H1 (cell line): ENCODE results near the gene KCTD12.

Experiments
- CEBPB ChIP-seq: IDR thresholded peaks from 2 replicates; pipeline ENCODE4 v1.6.1; 2012; ENCODE audit warnings: low read depth, low read length
- CHD7 ChIP-seq: fragments of 300-600 bp; sonication (generic); IDR thresholded peaks from 2 replicates; pipeline ENCODE4 v1.7.1; 2012; ENCODE audit warnings: low read length, moderate library complexity, mild to moderate bottlenecking, inconsistent platforms; ENCODE audit not compliant: insufficient replicate concordance
- CTCF ChIP-seq, 3 experiments: IDR thresholded peaks; 1 replicate in 2 of 3; 2 replicates in 1 of 3; pipeline versions ENCODE4 v1.5.1 to v1.6.1; 2011; ENCODE audit warnings: low read length in 3 of 3, mild to moderate bottlenecking in 3 of 3, inconsistent platforms in 2 of 3, low read depth in 1 of 3, moderate library complexity in 1 of 3; ENCODE audit not compliant: insufficient read depth in 1 of 3; ENCODE audit errors: control extremely low read depth in 1 of 3
- EP300 ChIP-seq, 2 experiments: IDR thresholded peaks; 1 replicate in 1 of 2; 2 replicates in 1 of 2; pipeline ENCODE4 v1.6.1; 2011 to 2012; ENCODE audit warnings: low read depth in 2 of 2, low read length in 2 of 2, mild to moderate bottlenecking in 2 of 2, borderline replicate concordance in 1 of 2, inconsistent platforms in 1 of 2, moderate library complexity in 1 of 2
- EZH2 ChIP-seq: fragments of 200-600 bp; sonication (generic); IDR thresholded peaks from 2 replicates; pipeline ENCODE4 v1.7.1; 2012; ENCODE audit warnings: low read depth, mild to moderate bottlenecking, moderate library complexity, low read length, inconsistent platforms; ENCODE audit not compliant: severe bottlenecking
- NANOG ChIP-seq: IDR thresholded peaks from 2 replicates; pipeline ENCODE4 v1.6.1; 2011; ENCODE audit warnings: low read length, low read depth, mild to moderate bottlenecking, inconsistent platforms; ENCODE audit not compliant: insufficient read depth, poor library complexity, severe bottlenecking
- NRF1 ChIP-seq: IDR thresholded peaks from 2 replicates; pipeline ENCODE4 v1.6.1; 2011; ENCODE audit warnings: mild to moderate bottlenecking, low read depth, low read length, improper control_type of control experiment
- SAP30 ChIP-seq: fragments of 300-600 bp; sonication (generic); IDR thresholded peaks from 2 replicates; pipeline ENCODE4 v1.7.1; 2012; ENCODE audit warnings: low read length, moderate library complexity, mild to moderate bottlenecking, inconsistent platforms; ENCODE audit not compliant: insufficient read depth, insufficient replicate concordance
- TF ChIP-seq, protein P1 (sequence below): IDR thresholded peaks from 2 replicates; pipeline ENCODE4 v1.6.1; 2012; ENCODE audit warnings: inconsistent platforms

- TF ChIP-seq CTCF (IDR thresholded peaks at IDR 0.05; ENCODE audit: control extremely low read depth in 1 of 3, insufficient read depth in 1 of 3, low read depth in 1 of 3, low read length in 3 of 3) (no peak), EP300 (IDR thresholded peaks at IDR 0.05; ENCODE audit: borderline replicate concordance in 1 of 2, low read depth in 2 of 2, low read length in 2 of 2) (no peak), NRF1 (no peak), EZH2 (no peak), NANOG (no peak), SAP30 (no peak), CEBPB (no peak), CHD7 (no peak)
- TF ChIP-seq, protein P1, sequence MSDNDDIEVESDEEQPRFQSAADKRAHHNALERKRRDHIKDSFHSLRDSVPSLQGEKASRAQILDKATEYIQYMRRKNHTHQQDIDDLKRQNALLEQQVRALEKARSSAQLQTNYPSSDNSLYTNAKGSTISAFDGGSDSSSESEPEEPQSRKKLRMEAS: no peak
These were observed 35.3 kb upstream of the KCTD12 start for GRCh38 chr13:76921516-76921915.
